ENCODE measurements around the gene MLX.
"Not testable (repeated sequence)": the region's sequence is repeated elsewhere in the genome, so short reads cannot be mapped to it uniquely, and the experiment has no call there.

The MLX gene

GRCh38 chr17:42555961-42556617 is 10.8 kb upstream of the MLX start:
- DNase-seq: not testable (repeated sequence)

GRCh38 chr17:42559075-42559474 is 7.8 kb upstream of the MLX start:
- no peak for DNase-seq

GRCh38 chr17:42560246-42560645 is 6.7 kb upstream of the MLX start:
- DNase-seq: no peak

GRCh38 chr17:42561897-42562387 is 5.0 kb upstream of the MLX start, which contains the start of gene COASY:
Gene COASY (plus strand): TSS chr17:42562148. CDS start chr17:42562623, 475 bp downstream.
- DNase-seq: peak; percentile 95

GRCh38 chr17:42562388-42563142 is 4.3 kb upstream of the MLX start:
- no peak for DNase-seq

- no peak for DNase-seq
Measured at GRCh38 chr17:42563143-42563509, 3.8 kb upstream of the MLX start.

- DNase-seq: no peak
Measured at GRCh38 chr17:42563543-42563942, 3.4 kb upstream of the MLX start.

GRCh38 chr17:42563950-42564349 is 3.0 kb upstream of the MLX start:
- DNase-seq: no peak

GRCh38 chr17:42564815-42565522 is 1.9 kb upstream of the MLX start:
- DNase-seq: no peak

GRCh38 chr17:42565523-42566214 is 1.2 kb upstream of the MLX start:
- no peak for DNase-seq

GRCh38 chr17:42566215-42566882 is 551 bp upstream of the MLX start:
- no peak for DNase-seq

GRCh38 chr17:42568341-42569111 is 1.6 kb downstream of the MLX start:
- no peak for DNase-seq

- no peak for DNase-seq
Measured at GRCh38 chr17:42571435-42572225, 4.7 kb downstream of the MLX start.

GRCh38 chr17:42573095-42573494 is 6.2 kb downstream of the MLX start:
- DNase-seq: no peak

- no peak for DNase-seq
Measured at GRCh38 chr17:42574463-42574862, 7.6 kb downstream of the MLX start.

GRCh38 chr17:42577140-42577531 is 10.2 kb downstream of the MLX start:
- no peak for DNase-seq

- DNase-seq: peak; percentile 90
Measured at GRCh38 chr17:42577532-42578281, 10.8 kb downstream of the MLX start, which contains the start of gene PSMC3IP. Gene PSMC3IP (minus strand): TSS chr17:42577729. CDS start chr17:42577686, 43 bp downstream.

- DNase-seq: peak; percentile 66
Measured at GRCh38 chr17:42578282-42578869, 11.5 kb downstream of the MLX start.

GRCh38 chr17:42579794-42580551 is 13.1 kb downstream of the MLX start:
- no peak for DNase-seq

Measured in NCI-H510A (cell line).